Measurements from ENCODE around the gene TUBGCP5.
"Not testable (repeated sequence)": the region's sequence is repeated elsewhere in the genome, so short reads cannot be mapped to it uniquely, and the experiment has no call there.

TUBGCP5 gene

DNA sequence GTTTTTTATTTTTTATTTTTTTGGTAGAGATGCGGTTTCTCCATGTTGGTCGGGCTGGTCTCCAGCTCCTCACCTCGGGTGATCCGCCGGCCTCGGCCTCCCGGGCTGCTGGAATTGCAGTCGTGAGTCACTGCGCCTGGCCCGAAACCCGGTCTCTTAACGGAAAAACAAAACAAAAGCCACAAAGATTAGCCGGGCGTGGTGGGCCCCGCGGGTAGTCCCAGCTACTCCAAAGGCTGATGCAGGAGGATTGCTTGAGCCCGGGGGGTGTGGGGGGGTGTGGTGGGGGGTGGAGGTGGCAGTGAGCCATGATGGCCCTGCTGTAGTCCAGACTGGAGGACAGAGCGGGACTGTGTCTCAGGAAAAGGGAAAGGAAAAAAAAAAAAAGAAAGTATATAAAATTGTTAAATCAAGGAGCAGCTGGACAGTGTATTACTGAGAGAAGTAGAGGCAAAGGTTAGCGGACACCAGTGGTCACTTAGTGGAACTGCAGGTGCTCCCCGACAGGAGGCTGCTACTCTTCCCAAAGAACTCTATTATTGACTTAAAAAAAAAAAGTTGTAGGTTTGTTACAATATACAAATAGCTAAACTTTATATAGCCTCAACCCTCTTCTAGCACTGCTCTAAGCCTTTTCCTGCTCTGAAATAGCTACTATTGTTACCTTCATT, 30.3 kb upstream of the TUBGCP5 start:
- Histone ChIP-seq H3K4me3 (ENCODE audit: insufficient read depth, low read depth, low read length, poor library complexity, severe bottlenecking) (no peak overlapping the region), H3K27ac (ENCODE audit: insufficient read depth, low read length, poor library complexity, severe bottlenecking) (no peak overlapping the region), H3K36me3 (ENCODE audit: control insufficient read depth, insufficient read depth, low read length) (no peaks in the 10 kb centered on the region), H3K4me1 (ENCODE audit: control insufficient read depth, insufficient read depth, low read length, poor library complexity, severe bottlenecking) (no peaks in the 10 kb centered on the region), H3K9me3 (ENCODE audit: control insufficient read depth, low read length) (no peaks in the 10 kb centered on the region), H3K27me3 (replicated peaks; ENCODE audit: control insufficient read depth, insufficient read depth, low read length, poor library complexity, severe bottlenecking) (no peaks in the 10 kb centered on the region)
- DNase-seq: no peak

- Histone ChIP-seq H3K36me3 (ENCODE audit: control insufficient read depth, insufficient read depth, low read length) (no peaks in the 10 kb centered on the region), H3K27ac (ENCODE audit: insufficient read depth, low read length, poor library complexity, severe bottlenecking) (no peak overlapping the region), H3K9me3 (ENCODE audit: control insufficient read depth, low read length) (no peaks in the 10 kb centered on the region), H3K4me1 (ENCODE audit: control insufficient read depth, insufficient read depth, low read length, poor library complexity, severe bottlenecking) (no peaks in the 10 kb centered on the region), H3K27me3 (replicated peaks; ENCODE audit: control insufficient read depth, insufficient read depth, low read length, poor library complexity, severe bottlenecking) (no peaks in the 10 kb centered on the region), H3K4me3 (ENCODE audit: insufficient read depth, low read depth, low read length, poor library complexity, severe bottlenecking) (no peak overlapping the region)
- no peak for DNase-seq
Observed at GRCh38 chr15:23067416-23067815, 28.0 kb upstream of the TUBGCP5 start.

- Histone ChIP-seq H3K27ac (ENCODE audit: insufficient read depth, low read length, poor library complexity, severe bottlenecking) (no peak overlapping the region), H3K27me3 (replicated peaks; ENCODE audit: control insufficient read depth, insufficient read depth, low read length, poor library complexity, severe bottlenecking) (no peaks in the 10 kb centered on the region), H3K4me3 (ENCODE audit: insufficient read depth, low read depth, low read length, poor library complexity, severe bottlenecking) (no peak overlapping the region), H3K9me3 (ENCODE audit: control insufficient read depth, low read length) (no peaks in the 10 kb centered on the region), H3K36me3 (ENCODE audit: control insufficient read depth, insufficient read depth, low read length) (no peaks in the 10 kb centered on the region), H3K4me1 (ENCODE audit: control insufficient read depth, insufficient read depth, low read length, poor library complexity, severe bottlenecking) (no peaks in the 10 kb centered on the region)
- DNase-seq: no peak
Observed at GRCh38 chr15:23065836-23066235, 26.5 kb upstream of the TUBGCP5 start.

- H3K4me1 ChIP-seq (ENCODE audit: control insufficient read depth, insufficient read depth, low read length, poor library complexity, severe bottlenecking): no peaks in the 10 kb centered on the region
- DNase-seq: no peak
- H3K9me3 ChIP-seq (ENCODE audit: control insufficient read depth, low read length): no peaks in the 10 kb centered on the region
- no peak overlapping the region for H3K27ac ChIP-seq (ENCODE audit: insufficient read depth, low read length, poor library complexity, severe bottlenecking)
- no peaks in the 10 kb centered on the region for H3K36me3 ChIP-seq (ENCODE audit: control insufficient read depth, insufficient read depth, low read length)
- H3K4me3 ChIP-seq (ENCODE audit: insufficient read depth, low read depth, low read length, poor library complexity, severe bottlenecking): no peak overlapping the region
- H3K27me3 ChIP-seq (replicated peaks; ENCODE audit: control insufficient read depth, insufficient read depth, low read length, poor library complexity, severe bottlenecking): no peaks in the 10 kb centered on the region
Observed at GRCh38 chr15:23064156-23064555, 24.8 kb upstream of the TUBGCP5 start.

DNA sequence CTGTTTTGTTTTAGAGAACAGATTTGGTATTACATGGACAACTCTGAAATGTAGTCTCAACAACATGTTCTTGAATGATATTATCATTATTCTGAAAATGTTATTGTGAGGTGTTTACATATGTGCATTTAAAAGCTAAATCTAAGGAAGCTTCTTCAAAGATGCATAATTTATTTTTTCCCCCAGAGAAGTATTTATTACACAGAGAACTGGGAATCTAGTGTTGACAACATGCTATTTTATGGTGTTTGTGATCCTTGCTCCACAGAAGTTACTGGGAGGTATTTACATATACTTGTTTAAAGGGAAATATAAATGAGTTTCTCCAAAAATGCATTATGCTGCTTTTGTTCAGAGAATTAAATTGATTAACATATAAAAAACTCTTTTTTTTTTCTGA, 18.3 kb upstream of the TUBGCP5 start:
- Histone ChIP-seq H3K4me3 (ENCODE audit: insufficient read depth, low read depth, low read length, poor library complexity, severe bottlenecking) (no peak overlapping the region), H3K27ac (ENCODE audit: insufficient read depth, low read length, poor library complexity, severe bottlenecking) (no peak overlapping the region), H3K27me3 (replicated peaks; ENCODE audit: control insufficient read depth, insufficient read depth, low read length, poor library complexity, severe bottlenecking) (no peaks in the 10 kb centered on the region), H3K36me3 (ENCODE audit: control insufficient read depth, insufficient read depth, low read length) (no peaks in the 10 kb centered on the region), H3K9me3 (ENCODE audit: control insufficient read depth, low read length) (no peaks in the 10 kb centered on the region), H3K4me1 (ENCODE audit: control insufficient read depth, insufficient read depth, low read length, poor library complexity, severe bottlenecking) (no peaks in the 10 kb centered on the region)
- no peak for DNase-seq

GRCh38 chr15:23055316-23055715, 15.9 kb upstream of the TUBGCP5 start:
- Histone ChIP-seq H3K27me3 (replicated peaks; ENCODE audit: control insufficient read depth, insufficient read depth, low read length, poor library complexity, severe bottlenecking) (no peaks in the 10 kb centered on the region), H3K4me3 (ENCODE audit: insufficient read depth, low read depth, low read length, poor library complexity, severe bottlenecking) (no peak overlapping the region), H3K4me1 (ENCODE audit: control insufficient read depth, insufficient read depth, low read length, poor library complexity, severe bottlenecking) (no peaks in the 10 kb centered on the region), H3K9me3 (ENCODE audit: control insufficient read depth, low read length) (no peaks in the 10 kb centered on the region), H3K27ac (ENCODE audit: insufficient read depth, low read length, poor library complexity, severe bottlenecking) (no peak overlapping the region), H3K36me3 (ENCODE audit: control insufficient read depth, insufficient read depth, low read length) (no peaks in the 10 kb centered on the region)
- no peak for DNase-seq

DNA sequence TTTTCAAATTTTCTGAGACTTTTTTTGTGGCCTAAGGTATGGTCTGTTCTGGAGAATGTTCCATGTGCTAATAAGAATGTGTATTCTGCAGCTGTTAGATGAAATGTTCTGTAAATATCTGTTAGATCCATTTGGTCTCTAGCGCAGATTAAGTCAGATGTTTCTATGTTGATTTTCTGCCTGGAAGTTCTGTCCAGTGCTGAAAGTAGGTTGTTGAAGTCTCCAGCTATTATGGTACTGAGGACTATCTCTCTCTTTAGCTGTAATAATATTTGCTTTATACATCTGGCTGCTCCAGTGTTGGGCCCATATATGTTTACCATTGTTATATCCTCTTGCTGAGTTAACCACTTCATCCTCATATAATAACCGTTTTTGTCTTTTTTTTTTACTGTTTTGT, 13.2 kb upstream of the TUBGCP5 start:
- H3K9me3 ChIP-seq (ENCODE audit: control insufficient read depth, low read length): no peaks in the 10 kb centered on the region
- no peaks in the 10 kb centered on the region for H3K4me1 ChIP-seq (ENCODE audit: control insufficient read depth, insufficient read depth, low read length, poor library complexity, severe bottlenecking)
- no peak overlapping the region for H3K27ac ChIP-seq (ENCODE audit: insufficient read depth, low read length, poor library complexity, severe bottlenecking)
- no peaks in the 10 kb centered on the region for H3K27me3 ChIP-seq (replicated peaks; ENCODE audit: control insufficient read depth, insufficient read depth, low read length, poor library complexity, severe bottlenecking)
- no peak overlapping the region for H3K4me3 ChIP-seq (ENCODE audit: insufficient read depth, low read depth, low read length, poor library complexity, severe bottlenecking)
- no peaks in the 10 kb centered on the region for H3K36me3 ChIP-seq (ENCODE audit: control insufficient read depth, insufficient read depth, low read length)
- no peak for DNase-seq

DNA sequence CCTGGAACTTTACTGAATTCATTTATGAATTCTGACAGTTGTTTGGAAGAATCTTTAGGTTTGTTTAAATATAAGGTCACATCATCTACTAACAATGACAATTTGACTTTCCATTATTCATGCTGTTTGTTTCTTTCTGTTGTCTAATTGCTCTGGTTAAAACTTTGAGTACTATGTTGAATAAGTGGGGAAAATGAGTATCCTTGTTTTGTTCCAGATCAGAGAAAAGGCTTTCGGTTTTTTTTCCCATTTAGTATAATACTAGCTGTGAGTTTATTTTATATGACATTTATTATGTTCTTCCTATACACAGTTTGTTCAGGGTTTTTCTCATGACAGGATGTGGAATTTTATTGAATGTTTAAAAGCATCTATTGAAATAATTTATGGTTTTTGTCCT, 11.3 kb upstream of the TUBGCP5 start:
- H3K27ac ChIP-seq (ENCODE audit: insufficient read depth, low read length, poor library complexity, severe bottlenecking): no peak overlapping the region
- H3K4me3 ChIP-seq (ENCODE audit: insufficient read depth, low read depth, low read length, poor library complexity, severe bottlenecking): no peak overlapping the region
- no peaks in the 10 kb centered on the region for H3K36me3 ChIP-seq (ENCODE audit: control insufficient read depth, insufficient read depth, low read length)
- no peaks in the 10 kb centered on the region for H3K4me1 ChIP-seq (ENCODE audit: control insufficient read depth, insufficient read depth, low read length, poor library complexity, severe bottlenecking)
- no peak for DNase-seq
- no peaks in the 10 kb centered on the region for H3K27me3 ChIP-seq (replicated peaks; ENCODE audit: control insufficient read depth, insufficient read depth, low read length, poor library complexity, severe bottlenecking)
- no peaks in the 10 kb centered on the region for H3K9me3 ChIP-seq (ENCODE audit: control insufficient read depth, low read length)

DNA sequence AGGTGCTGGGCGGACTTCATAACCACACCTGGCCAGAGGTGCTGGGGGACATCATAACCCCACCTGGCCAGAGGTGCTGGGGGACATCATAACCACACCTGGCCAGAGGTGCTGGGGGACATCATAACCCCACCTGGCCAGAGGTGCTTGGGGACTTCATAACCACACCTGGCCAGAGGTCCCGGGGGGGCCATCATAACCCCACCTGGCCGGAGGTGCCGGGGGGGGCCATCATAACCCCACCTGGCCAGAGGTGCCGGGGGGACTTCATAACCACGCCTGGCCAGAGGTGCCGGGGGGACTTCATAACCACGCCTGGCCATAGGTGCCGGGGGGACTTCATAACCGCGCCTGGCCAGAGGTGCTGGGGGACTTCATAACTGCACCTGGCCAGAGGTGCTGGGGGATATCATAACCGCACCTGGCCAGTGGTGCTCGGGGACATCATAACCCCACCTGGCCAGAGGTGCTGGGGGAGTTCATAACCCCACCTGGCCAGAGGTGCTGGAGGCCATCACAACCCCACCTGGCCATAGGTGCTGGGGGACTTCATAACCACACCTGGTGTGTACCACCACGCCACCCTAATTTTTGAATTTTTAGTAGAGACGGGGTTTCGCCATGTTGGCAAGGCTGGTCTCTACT, 10.7 kb upstream of the TUBGCP5 start:
- H3K27ac ChIP-seq (ENCODE audit: insufficient read depth, low read length, poor library complexity, severe bottlenecking): no peak overlapping the region
- H3K4me3 ChIP-seq (ENCODE audit: insufficient read depth, low read depth, low read length, poor library complexity, severe bottlenecking): no peak overlapping the region
- no peaks in the 10 kb centered on the region for H3K9me3 ChIP-seq (ENCODE audit: control insufficient read depth, low read length)
- no peaks in the 10 kb centered on the region for H3K36me3 ChIP-seq (ENCODE audit: control insufficient read depth, insufficient read depth, low read length)
- DNase-seq: no peak
- H3K27me3 ChIP-seq (replicated peaks; ENCODE audit: control insufficient read depth, insufficient read depth, low read length, poor library complexity, severe bottlenecking): no peaks in the 10 kb centered on the region
- H3K4me1 ChIP-seq (ENCODE audit: control insufficient read depth, insufficient read depth, low read length, poor library complexity, severe bottlenecking): no peaks in the 10 kb centered on the region

GRCh38 chr15:23048572-23049282, 9.4 kb upstream of the TUBGCP5 start:
- not testable (repeated sequence) for H3K4me3 ChIP-seq (ENCODE audit: insufficient read depth, low read depth, low read length, poor library complexity, severe bottlenecking); H3K27me3 ChIP-seq (replicated peaks; ENCODE audit: control insufficient read depth, insufficient read depth, low read length, poor library complexity, severe bottlenecking); DNase-seq; H3K9me3 ChIP-seq (ENCODE audit: control insufficient read depth, low read length); H3K36me3 ChIP-seq (ENCODE audit: control insufficient read depth, insufficient read depth, low read length); H3K27ac ChIP-seq (ENCODE audit: insufficient read depth, low read length, poor library complexity, severe bottlenecking); H3K4me1 ChIP-seq (ENCODE audit: control insufficient read depth, insufficient read depth, low read length, poor library complexity, severe bottlenecking)

All from effector memory CD4-positive, alpha-beta T cell (primary cell).